Measurements from ENCODE around the gene PTPN14. TPM values are rescaled to one million over a fixed set of nuclear protein-coding genes. Genes with fewer than 3 reads are reported as not detected.
"Not testable (repeated sequence)": the region's sequence is repeated elsewhere in the genome, so short reads cannot be mapped to it uniquely, and the experiment has no call there.

The PTPN14 gene
- total RNA-seq, 2 donors from 2014 or later = 13.5 to 23.5 TPM

DNA sequence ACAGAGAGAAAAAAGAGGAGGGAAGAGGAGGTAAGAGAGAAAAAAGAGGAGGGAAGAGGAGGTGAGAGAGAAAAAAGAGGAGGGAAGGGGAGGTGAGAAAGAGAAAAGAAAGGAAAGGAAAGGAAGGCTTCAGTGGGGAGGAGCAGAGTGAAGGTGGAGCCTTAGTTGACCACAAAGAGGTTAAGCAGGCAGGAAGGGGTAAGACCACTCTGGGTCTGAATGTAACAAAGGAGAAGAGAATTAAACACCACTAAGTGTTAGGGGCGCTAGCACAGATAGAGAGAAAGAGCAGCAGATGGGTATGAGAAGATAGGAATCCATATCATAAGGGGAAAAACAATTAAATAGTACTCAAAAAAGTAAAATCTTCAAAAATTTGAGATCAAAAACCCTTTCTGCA is 6.6 kb downstream of the PTPN14 start:
- H3K27me3 Mint-ChIP-seq (ENCODE audit: low read depth) = peaks cover 30% of the 10 kb centered on the region
- H3K4me3 Mint-ChIP-seq = no peak overlapping the region
- ATAC-seq (replicated peaks in 1 of 2) (no peak), DNase-seq (no peak)
- no peak overlapping the region for H3K27ac Mint-ChIP-seq
- no peaks in the 10 kb centered on the region for H3K4me1 Mint-ChIP-seq (ENCODE audit: low read depth)
- no peaks in the 10 kb centered on the region for H3K9me3 Mint-ChIP-seq
- H3K36me3 Mint-ChIP-seq (ENCODE audit: insufficient read depth in 2 of 2) = no peaks in the 10 kb centered on the region

DNA sequence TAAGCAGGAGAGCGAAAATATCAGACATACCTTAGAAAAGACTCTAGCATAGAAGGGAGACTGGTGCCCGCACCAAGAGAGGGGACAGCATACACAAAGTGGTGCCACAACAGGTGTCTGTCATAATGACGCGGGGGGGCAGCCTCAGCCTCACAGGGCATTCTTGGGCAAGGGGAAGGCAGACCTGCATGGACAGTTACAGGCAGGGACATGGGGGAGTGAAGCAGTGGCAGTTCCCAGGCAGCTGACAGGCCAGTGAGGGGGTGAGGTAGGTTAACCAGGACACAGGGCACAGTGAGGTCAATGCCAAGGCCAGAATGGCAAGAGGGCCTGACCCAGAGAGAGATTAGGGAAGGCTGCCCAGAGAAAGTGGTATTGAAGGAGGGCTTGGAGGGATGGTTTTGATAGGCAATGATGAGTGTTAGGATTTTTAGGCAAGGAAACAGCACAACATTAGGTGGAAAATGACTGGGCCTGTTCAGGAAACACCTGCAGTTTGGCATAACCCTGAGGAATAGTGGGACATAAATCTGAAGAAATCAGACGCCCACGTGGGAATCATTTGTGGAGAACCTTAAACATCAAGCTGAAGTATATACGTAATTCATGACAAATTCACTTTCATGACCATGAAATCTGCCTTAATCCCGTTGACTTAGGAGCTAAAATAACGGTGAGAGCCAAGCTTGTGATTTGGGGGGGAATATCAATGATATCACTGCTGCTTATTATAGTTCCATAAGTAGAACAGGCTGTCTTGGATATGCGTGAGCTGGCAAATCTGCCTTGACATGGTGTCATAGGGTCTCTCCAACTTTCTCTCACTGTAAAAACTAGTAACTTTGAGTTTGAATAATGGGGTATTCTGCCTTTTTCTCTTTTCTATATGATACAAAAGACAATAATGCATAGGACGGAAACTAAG is 8.9 kb downstream of the PTPN14 start:
- no peaks in the 10 kb centered on the region for H3K4me1 Mint-ChIP-seq (ENCODE audit: low read depth)
- H3K36me3 Mint-ChIP-seq (ENCODE audit: insufficient read depth in 2 of 2) = no peaks in the 10 kb centered on the region
- no peak for ATAC-seq (replicated peaks in 1 of 2)
- H3K4me3 Mint-ChIP-seq = no peak overlapping the region
- DNase-seq = no peak
- H3K9me3 Mint-ChIP-seq = no peaks in the 10 kb centered on the region
- H3K27ac Mint-ChIP-seq = no peak overlapping the region
- peaks cover 11% of the 10 kb centered on the region for H3K27me3 Mint-ChIP-seq (ENCODE audit: low read depth)

DNA sequence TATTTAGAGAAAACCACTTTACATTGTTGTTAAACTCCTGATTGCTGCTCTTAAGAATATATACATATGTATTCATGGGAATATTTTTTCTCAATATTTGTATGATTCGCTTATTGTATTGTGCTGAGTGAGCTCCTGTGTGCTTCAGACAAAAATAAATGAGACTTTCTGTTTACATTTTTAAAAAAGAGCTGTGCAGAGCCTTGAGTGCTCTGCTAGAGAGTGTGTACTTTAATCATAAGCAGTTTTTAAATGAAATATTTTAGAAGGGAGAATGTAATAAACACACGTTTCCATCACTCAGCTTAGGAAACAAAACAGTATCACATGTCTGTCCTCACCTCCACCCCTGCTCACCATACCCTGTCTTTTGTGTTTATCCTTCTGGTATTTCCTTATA is 9.7 kb downstream of the PTPN14 start:
- Mint-ChIP-seq H3K4me1 (ENCODE audit: low read depth) (no peaks in the 10 kb centered on the region), H3K4me3 (no peak overlapping the region), H3K36me3 (ENCODE audit: insufficient read depth in 2 of 2) (no peaks in the 10 kb centered on the region), H3K9me3 (no peaks in the 10 kb centered on the region), H3K27ac (no peak overlapping the region), H3K27me3 (ENCODE audit: low read depth) (peaks cover 6% of the 10 kb centered on the region)
- ATAC-seq (replicated peaks in 1 of 2) (no peak), DNase-seq (no peak)

DNA sequence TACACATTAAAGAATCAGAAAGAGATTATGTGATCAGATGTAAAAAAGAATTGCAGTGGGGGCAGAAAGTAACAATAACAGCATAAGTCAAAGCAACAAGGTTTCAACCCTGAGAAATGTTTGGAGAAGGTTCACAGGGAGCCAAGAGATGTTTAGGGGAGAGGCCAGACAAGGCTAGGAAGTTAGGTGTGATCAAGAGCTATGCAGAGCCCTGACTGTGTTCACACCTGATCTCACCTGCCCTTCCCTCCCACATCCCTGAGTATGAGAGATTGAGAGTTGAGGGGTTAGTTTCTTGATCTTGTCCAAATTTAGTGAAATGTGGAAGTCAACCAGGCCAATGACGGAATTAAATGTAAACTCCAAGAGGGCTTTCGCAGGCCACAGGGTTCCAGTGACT is 10.2 kb downstream of the PTPN14 start:
- ATAC-seq (replicated peaks in 1 of 2) = no peak
- no peak for DNase-seq
- Mint-ChIP-seq H3K27ac (no peak overlapping the region), H3K36me3 (ENCODE audit: insufficient read depth in 2 of 2) (no peaks in the 10 kb centered on the region), H3K9me3 (no peaks in the 10 kb centered on the region), H3K27me3 (ENCODE audit: low read depth) (peaks cover 6% of the 10 kb centered on the region), H3K4me3 (no peak overlapping the region), H3K4me1 (ENCODE audit: low read depth) (no peaks in the 10 kb centered on the region)

DNA sequence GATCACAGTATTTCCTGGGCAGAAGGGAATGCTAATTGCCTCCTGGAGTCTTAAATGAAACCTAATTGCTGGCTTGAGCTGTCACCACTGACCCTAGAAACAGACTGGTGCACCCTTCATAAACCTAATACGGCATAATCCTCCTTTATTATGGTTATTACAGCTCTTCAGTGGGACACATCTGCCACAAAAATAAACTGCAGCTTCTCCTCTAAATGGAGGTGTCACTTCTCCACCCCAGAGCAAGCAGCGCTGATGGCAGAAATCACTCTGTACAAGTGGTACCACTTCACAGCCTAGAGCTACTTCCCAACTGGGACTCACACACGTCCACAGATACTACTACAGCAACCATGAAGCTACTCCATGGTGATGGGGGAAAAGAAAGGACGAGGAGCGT is 11.1 kb downstream of the PTPN14 start:
- no peaks in the 10 kb centered on the region for H3K4me1 Mint-ChIP-seq (ENCODE audit: low read depth)
- DNase-seq = no peak
- peaks cover 6% of the 10 kb centered on the region for H3K27me3 Mint-ChIP-seq (ENCODE audit: low read depth)
- H3K27ac Mint-ChIP-seq = no peak overlapping the region
- no peak overlapping the region for H3K4me3 Mint-ChIP-seq
- H3K36me3 Mint-ChIP-seq (ENCODE audit: insufficient read depth in 2 of 2) = no peaks in the 10 kb centered on the region
- ATAC-seq (replicated peaks in 1 of 2) = no peak
- no peaks in the 10 kb centered on the region for H3K9me3 Mint-ChIP-seq

DNA sequence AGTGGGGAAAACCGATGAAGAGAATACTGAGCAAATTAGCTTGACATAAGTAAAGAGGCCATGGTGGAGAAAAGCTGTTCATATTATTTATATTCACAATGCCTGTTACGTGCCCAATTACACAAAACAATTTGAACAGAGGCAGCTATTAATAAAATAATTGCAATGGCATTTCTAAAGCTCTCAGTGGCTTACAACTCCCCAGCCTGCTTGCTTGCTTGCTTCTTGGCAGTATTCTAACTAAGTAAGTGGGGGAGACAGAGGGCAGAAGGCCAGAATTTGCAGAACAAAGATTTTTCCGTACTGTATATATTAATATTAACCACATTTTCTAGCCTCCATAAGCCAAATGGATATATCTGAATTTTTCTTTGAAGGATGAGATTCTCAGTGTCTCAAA is 12.9 kb downstream of the PTPN14 start:
- no peak for DNase-seq
- H3K4me1 Mint-ChIP-seq (ENCODE audit: low read depth) = no peaks in the 10 kb centered on the region
- no peaks in the 10 kb centered on the region for H3K36me3 Mint-ChIP-seq (ENCODE audit: insufficient read depth in 2 of 2)
- H3K9me3 Mint-ChIP-seq = no peaks in the 10 kb centered on the region
- no peak for ATAC-seq (replicated peaks in 1 of 2)
- H3K27ac Mint-ChIP-seq = no peak overlapping the region
- H3K4me3 Mint-ChIP-seq = no peak overlapping the region
- H3K27me3 Mint-ChIP-seq (ENCODE audit: low read depth) = peaks cover under 1% of the 10 kb centered on the region

DNA sequence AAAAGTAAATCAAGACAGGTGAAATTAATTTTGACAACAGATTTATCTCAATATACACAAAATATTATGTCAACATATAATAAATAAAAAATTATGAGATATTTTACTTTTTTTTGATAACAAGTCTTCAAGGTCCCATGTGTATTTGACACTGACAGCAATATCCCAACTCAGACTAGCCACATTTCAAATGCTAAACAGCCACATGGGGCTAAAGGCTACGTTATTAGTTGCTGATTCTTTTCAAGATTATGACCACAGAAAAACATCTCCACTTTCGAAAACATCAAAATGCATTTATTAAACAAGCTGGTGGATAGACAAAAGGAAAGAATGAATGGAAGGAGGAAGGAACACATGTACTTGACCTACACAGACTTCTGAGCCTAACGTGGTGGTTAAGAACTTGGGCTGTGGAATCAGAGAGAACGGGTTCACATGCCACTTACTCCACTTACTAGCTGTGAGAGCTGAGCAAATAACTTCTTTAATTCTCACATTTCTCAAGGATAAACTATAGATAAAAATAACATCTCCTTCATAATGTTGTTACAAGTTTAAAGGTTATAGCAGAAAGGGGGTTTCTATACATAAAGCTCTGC is 13.4 kb downstream of the PTPN14 start:
- no peak overlapping the region for H3K4me3 Mint-ChIP-seq
- no peaks in the 10 kb centered on the region for H3K9me3 Mint-ChIP-seq
- H3K27ac Mint-ChIP-seq = no peak overlapping the region
- DNase-seq = no peak
- H3K36me3 Mint-ChIP-seq (ENCODE audit: insufficient read depth in 2 of 2) = no peaks in the 10 kb centered on the region
- H3K27me3 Mint-ChIP-seq (ENCODE audit: low read depth) = no peaks in the 10 kb centered on the region
- no peak for ATAC-seq (replicated peaks in 1 of 2)
- H3K4me1 Mint-ChIP-seq (ENCODE audit: low read depth) = no peaks in the 10 kb centered on the region

DNA sequence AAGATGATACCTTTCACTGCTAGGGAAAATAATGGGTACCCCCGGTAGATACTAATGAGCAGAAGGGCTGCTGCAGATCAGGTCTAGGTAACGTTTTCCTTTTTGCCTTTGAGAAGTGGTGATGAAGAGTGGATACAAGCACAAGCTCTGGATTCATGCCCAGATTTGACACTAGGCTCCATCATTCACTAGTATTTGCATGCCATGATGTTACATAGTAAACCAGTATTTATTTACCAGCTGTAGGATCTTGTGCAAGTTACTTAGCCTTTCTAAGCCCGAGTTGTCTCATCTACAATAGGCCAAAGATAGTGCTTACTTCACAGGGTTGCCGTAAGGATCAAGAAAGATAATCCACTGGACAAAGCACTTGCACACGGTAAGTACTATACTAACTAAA is 14.2 kb downstream of the PTPN14 start:
- Mint-ChIP-seq H3K27ac (no peak overlapping the region), H3K4me3 (no peak overlapping the region), H3K36me3 (ENCODE audit: insufficient read depth in 2 of 2) (no peaks in the 10 kb centered on the region), H3K4me1 (ENCODE audit: low read depth) (no peaks in the 10 kb centered on the region), H3K9me3 (no peaks in the 10 kb centered on the region), H3K27me3 (ENCODE audit: low read depth) (no peaks in the 10 kb centered on the region)
- DNase-seq (no peak), ATAC-seq (replicated peaks in 1 of 2) (no peak)

DNA sequence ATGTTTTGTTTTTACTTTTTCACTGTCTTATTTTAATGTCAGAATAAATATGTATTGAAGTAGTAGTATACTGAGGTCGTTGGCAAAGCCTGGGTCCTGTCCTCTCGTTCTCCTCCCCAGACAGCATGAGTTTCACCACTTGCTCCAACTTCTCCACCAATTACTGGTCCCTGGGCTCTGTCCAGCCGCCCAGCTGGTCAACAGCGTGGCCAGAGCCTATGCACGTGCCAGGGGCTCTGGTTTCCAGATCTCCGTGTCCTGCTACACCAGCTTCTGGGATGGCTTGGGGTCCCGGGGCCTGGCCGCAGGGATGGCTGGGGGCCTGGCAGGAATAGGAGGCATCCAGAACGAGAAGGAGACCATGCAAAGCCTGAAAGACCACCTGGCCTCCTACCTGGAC is 19.3 kb downstream of the PTPN14 start:
- Mint-ChIP-seq H3K9me3 (no peaks in the 10 kb centered on the region), H3K4me1 (ENCODE audit: low read depth) (no peaks in the 10 kb centered on the region), H3K4me3 (no peak overlapping the region), H3K27me3 (ENCODE audit: low read depth) (no peaks in the 10 kb centered on the region), H3K36me3 (ENCODE audit: insufficient read depth in 2 of 2) (no peaks in the 10 kb centered on the region), H3K27ac (no peak overlapping the region)
- no peak for DNase-seq
- no peak for ATAC-seq (replicated peaks in 1 of 2)

DNA sequence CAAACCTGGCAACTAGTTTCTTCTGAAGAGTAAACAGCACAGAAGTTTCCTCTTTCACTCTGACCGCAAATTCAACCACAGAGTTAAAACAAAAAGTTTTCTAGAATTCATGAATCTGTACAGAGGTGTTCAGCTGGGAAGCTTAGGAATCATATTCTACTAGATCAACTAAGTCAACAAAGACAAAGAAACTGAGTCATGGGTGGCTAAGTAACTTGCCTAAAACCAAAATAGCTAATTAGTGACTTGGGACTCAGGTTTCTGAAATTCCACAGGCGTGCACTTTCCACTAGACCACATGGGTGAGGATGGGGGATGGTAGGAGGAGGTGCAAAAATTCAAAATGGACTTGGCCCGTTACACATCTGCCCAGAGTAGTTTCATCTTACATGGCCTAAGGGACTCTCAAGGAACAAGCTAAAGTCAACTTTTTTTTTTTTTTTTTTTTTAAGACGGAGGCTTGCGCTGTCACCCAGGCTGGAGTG is 25.8 kb downstream of the PTPN14 start:
- ATAC-seq (replicated peaks in 1 of 2) = no peak
- no peak overlapping the region for H3K27ac Mint-ChIP-seq

DNA sequence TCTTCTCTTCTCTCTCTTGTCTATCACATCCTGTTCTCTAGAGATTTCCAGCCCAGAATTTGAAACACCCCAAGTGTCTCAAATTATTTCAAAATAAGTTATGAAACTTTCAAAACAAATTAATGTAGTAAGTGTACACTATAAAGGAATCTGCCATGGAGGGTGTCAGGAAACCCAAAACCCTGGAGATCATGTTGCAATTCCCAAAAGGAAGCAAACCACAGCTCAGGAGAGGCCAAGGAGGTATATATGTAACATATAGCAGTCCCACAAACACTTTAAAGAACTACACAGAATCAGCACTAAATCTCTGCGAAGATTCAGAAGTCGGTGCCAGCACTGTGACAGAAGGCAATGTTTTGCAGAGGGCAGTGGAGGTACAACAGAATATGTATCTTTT is 26.6 kb downstream of the PTPN14 start:
- DNase-seq = no peak
- ATAC-seq (replicated peaks in 1 of 2) = no peak
- Mint-ChIP-seq H3K9me3 (no peaks in the 10 kb centered on the region), H3K27me3 (ENCODE audit: low read depth) (no peaks in the 10 kb centered on the region), H3K4me3 (no peak overlapping the region), H3K4me1 (ENCODE audit: low read depth) (peaks cover 6% of the 10 kb centered on the region), H3K27ac (no peak overlapping the region), H3K36me3 (ENCODE audit: insufficient read depth in 2 of 2) (no peaks in the 10 kb centered on the region)

More for the DNA sequence above, 25.8 kb downstream of the PTPN14 start:
- DNase-seq = no peak
- no peaks in the 10 kb centered on the region for H3K27me3 Mint-ChIP-seq (ENCODE audit: low read depth)
- peaks cover 6% of the 10 kb centered on the region for H3K4me1 Mint-ChIP-seq (ENCODE audit: low read depth)
- H3K9me3 Mint-ChIP-seq = no peaks in the 10 kb centered on the region
- H3K36me3 Mint-ChIP-seq (ENCODE audit: insufficient read depth in 2 of 2) = no peaks in the 10 kb centered on the region
- H3K4me3 Mint-ChIP-seq = no peak overlapping the region

DNA sequence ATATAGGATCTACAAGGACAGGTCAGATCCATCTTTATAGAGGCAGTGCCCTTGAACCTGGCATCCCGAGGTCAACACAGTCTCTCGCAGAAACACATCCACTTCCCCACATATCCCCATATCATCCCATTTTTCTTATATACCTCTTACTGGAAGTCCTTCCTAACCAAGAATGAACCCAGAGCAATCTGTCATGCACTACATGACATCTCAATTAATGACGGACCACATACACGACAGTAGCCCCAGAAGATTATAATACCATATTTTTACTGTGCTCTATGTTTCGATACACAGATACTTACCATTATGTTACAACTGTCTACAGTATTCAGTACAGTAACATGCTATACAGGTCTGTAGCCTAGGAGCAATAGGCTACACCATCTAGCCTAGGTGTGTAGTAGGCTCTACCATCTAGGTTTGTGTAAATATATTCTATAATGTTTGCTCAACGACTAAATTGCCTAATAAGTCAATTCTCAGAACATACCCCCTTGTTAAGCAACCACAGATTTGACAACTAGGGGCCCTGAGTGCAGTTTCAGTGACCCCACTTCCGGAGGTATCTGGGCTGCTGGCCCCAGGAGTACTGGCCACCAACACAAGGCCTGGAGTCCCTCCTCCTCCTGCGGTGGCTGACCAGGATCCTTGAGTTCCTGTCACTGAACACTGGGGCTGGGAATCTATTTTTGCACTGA is 28.1 kb downstream of the PTPN14 start:
- Mint-ChIP-seq H3K4me3 (no peak overlapping the region), H3K27ac (no peak overlapping the region), H3K9me3 (no peaks in the 10 kb centered on the region), H3K4me1 (ENCODE audit: low read depth) (peaks cover 6% of the 10 kb centered on the region), H3K36me3 (ENCODE audit: insufficient read depth in 2 of 2) (no peaks in the 10 kb centered on the region), H3K27me3 (ENCODE audit: low read depth) (no peaks in the 10 kb centered on the region)
- ATAC-seq (replicated peaks in 1 of 2) (no peak), DNase-seq (no peak)

DNA sequence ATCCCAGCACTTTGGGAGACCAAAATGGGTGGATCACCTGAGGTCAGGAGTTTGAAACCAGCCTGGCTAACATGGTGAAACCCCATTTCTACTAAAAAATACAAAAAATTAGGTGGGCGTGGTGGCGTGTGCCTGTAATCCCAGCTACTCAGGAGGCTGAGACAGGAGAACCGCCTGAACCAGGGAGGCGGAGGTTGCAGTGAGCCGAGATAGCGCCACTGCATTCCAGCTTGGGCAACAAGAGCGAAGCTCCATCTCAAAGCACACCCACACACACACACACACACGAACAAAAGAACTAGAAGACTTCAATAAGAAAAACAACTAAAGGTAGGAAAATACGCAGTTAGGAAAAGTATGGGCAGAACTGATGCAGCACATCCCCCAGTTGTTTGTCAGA is 29.9 kb downstream of the PTPN14 start:
- not testable (repeated sequence) for H3K4me3 Mint-ChIP-seq; DNase-seq; H3K27me3 Mint-ChIP-seq (ENCODE audit: low read depth); H3K27ac Mint-ChIP-seq; H3K36me3 Mint-ChIP-seq (ENCODE audit: insufficient read depth in 2 of 2); H3K9me3 Mint-ChIP-seq; ATAC-seq (replicated peaks in 1 of 2)
- H3K4me1 Mint-ChIP-seq (ENCODE audit: low read depth) = peaks cover 13% of the 10 kb centered on the region

Data from activated T-cell treated with anti-CD3 and anti-CD28 coated beads, Interleukin-2, amount 50 U/mL, for 72 hours (primary cell).